ENCODE measurements around the gene ZNF180. TPM values are rescaled to one million over a fixed set of nuclear protein-coding genes. Genes with fewer than 3 reads are reported as not detected.

Gene ZNF180
- total RNA-seq, 1 experiment from 2014 or later: 4.4 TPM

DNA sequence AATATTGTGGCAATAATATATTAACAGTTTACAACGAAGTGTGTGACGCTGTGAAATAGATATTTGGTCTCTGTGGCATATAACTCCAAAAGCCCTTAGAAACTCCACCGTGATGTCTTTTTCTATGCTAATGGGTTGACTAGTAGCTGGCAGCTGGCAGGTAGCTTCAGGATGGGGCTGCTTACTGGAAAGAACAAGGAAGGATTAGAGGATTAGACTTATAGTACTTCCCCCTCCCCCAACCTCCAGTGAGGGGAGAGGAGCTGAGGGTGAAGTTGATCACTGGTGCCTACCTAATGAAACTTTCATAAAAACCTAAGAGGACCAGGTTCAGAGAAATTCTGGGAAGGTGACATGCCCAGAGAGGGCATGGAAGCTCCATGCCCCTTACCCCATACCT is 61.9 kb downstream of the ZNF180 start:
- H3K36me3 Mint-ChIP-seq (ENCODE audit: insufficient read depth, unreplicated experiment): peaks cover 7% of the 10 kb centered on the region
- ChIA-PET CTCF (no interaction called here), POLR2A (no interaction called here)
- no peak for DNase-seq (ENCODE audit: unreplicated experiment)
- H3K27me3 Mint-ChIP-seq (ENCODE audit: insufficient read depth, unreplicated experiment): no peaks in the 10 kb centered on the region
- H3K27ac Mint-ChIP-seq (ENCODE audit: low read depth, unreplicated experiment): no peak overlapping the region
- TF ChIP-seq, protein P1, sequence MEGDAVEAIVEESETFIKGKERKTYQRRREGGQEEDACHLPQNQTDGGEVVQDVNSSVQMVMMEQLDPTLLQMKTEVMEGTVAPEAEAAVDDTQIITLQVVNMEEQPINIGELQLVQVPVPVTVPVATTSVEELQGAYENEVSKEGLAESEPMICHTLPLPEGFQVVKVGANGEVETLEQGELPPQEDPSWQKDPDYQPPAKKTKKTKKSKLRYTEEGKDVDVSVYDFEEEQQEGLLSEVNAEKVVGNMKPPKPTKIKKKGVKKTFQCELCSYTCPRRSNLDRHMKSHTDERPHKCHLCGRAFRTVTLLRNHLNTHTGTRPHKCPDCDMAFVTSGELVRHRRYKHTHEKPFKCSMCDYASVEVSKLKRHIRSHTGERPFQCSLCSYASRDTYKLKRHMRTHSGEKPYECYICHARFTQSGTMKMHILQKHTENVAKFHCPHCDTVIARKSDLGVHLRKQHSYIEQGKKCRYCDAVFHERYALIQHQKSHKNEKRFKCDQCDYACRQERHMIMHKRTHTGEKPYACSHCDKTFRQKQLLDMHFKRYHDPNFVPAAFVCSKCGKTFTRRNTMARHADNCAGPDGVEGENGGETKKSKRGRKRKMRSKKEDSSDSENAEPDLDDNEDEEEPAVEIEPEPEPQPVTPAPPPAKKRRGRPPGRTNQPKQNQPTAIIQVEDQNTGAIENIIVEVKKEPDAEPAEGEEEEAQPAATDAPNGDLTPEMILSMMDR (IDR thresholded peaks at IDR 0.05; ENCODE audit: unreplicated experiment): no peak
- H3K4me1 Mint-ChIP-seq (ENCODE audit: insufficient read depth, unreplicated experiment): no peaks in the 10 kb centered on the region
- peaks cover 50% of the 10 kb centered on the region for H3K9me3 Mint-ChIP-seq (ENCODE audit: unreplicated experiment)
- H3K4me3 Mint-ChIP-seq (ENCODE audit: unreplicated experiment): no peak overlapping the region
- intact Hi-C loops (cut with micrococcal nuclease): no loop called here
- no TSS peak for BruUV-seq (replicated peaks)

DNA sequence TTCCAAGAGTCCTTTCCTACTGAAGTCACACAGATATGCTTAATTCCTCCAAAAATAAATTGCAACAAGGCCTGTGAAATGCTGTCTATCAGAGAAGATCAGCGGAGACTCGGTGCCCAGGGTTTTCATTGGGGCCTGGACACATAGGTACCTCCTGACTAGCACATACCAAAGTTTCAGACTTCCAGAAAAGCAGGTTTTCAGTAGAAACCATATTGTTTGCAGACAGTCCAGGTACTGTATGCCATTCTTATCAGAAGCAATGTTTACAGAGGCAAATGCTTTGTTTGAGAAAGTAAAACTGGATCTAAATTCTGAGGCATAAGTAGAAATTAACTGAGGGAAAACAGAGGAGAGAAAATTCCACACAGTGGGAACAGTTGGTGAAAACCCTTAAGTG is 64.9 kb downstream of the ZNF180 start:
- H3K27ac Mint-ChIP-seq (ENCODE audit: low read depth, unreplicated experiment): no peak overlapping the region
- H3K9me3 Mint-ChIP-seq (ENCODE audit: unreplicated experiment): peaks cover 44% of the 10 kb centered on the region
- TF ChIP-seq, protein P1 (IDR thresholded peaks at IDR 0.05; ENCODE audit: unreplicated experiment): no peak
- intact Hi-C loops (cut with micrococcal nuclease): no loop called here
- POLR2A ChIA-PET: no interaction called here
- BruUV-seq (replicated peaks): no TSS peak
- CTCF ChIA-PET: no interaction called here
- DNase-seq (ENCODE audit: unreplicated experiment): no peak
- no peaks in the 10 kb centered on the region for H3K27me3 Mint-ChIP-seq (ENCODE audit: insufficient read depth, unreplicated experiment)
- H3K36me3 Mint-ChIP-seq (ENCODE audit: insufficient read depth, unreplicated experiment): no peaks in the 10 kb centered on the region
- H3K4me1 Mint-ChIP-seq (ENCODE audit: insufficient read depth, unreplicated experiment): no peaks in the 10 kb centered on the region
- no peak overlapping the region for H3K4me3 Mint-ChIP-seq (ENCODE audit: unreplicated experiment)

DNA sequence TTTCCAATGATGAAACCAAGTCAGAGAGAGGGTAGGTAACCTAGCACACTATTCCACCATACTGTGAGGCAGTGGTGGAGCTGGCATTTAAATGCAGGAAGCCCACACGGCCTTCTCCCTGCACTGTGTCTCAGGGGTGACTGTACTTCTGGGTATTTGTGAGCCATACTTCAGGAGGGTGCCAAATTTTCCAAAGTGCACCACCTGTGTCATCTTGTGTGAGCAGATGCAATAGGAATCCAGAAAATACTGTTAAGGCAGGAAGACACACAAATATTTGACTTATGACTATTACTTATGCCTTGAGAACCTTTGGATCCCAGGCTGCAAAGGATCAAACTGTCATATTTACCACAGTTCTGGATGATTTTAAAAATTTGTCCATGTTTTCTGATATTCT is 69.4 kb downstream of the ZNF180 start:
- H3K9me3 Mint-ChIP-seq (ENCODE audit: unreplicated experiment): peaks cover 57% of the 10 kb centered on the region
- CTCF ChIA-PET: no interaction called here
- DNase-seq (ENCODE audit: unreplicated experiment): no peak

More for the DNA sequence above, 69.4 kb downstream of the ZNF180 start:
- TF ChIP-seq, protein P1 (IDR thresholded peaks at IDR 0.05; ENCODE audit: unreplicated experiment): no peak
- Mint-ChIP-seq H3K4me3 (ENCODE audit: unreplicated experiment) (no peak overlapping the region), H3K36me3 (ENCODE audit: insufficient read depth, unreplicated experiment) (no peaks in the 10 kb centered on the region), H3K27ac (ENCODE audit: low read depth, unreplicated experiment) (no peak overlapping the region), H3K27me3 (ENCODE audit: insufficient read depth, unreplicated experiment) (no peaks in the 10 kb centered on the region), H3K4me1 (ENCODE audit: insufficient read depth, unreplicated experiment) (no peaks in the 10 kb centered on the region)
- POLR2A ChIA-PET: no interaction called here
- intact Hi-C loops (cut with micrococcal nuclease): no loop called here
- BruUV-seq (replicated peaks): no TSS peak

Other genes starting within 250 kb of the ZNF180 start
- 0.10 TPM in 1 of 2 replicates, not detected in the other for gene ZNF233, start 240.6 kb downstream of the ZNF180 start, total RNA-seq (2022)
- gene ZNF235, start 195.5 kb downstream of the ZNF180 start, total RNA-seq (2022): 2.7 and 3.7 TPM in 2 replicates
- 5.4 and 5.7 TPM in 2 replicates for gene ZNF112, start 143.8 kb downstream of the ZNF180 start, total RNA-seq (2022)
- 3.1 and 4.0 TPM in 2 replicates for gene ZNF285, start 98.9 kb downstream of the ZNF180 start, total RNA-seq (2022)
- gene ZNF229, start 52.0 kb downstream of the ZNF180 start, total RNA-seq (2022): 2.6 and 2.9 TPM in 2 replicates
- gene CEACAM20, start 29.2 kb upstream of the ZNF180 start, total RNA-seq (2022): not detected in 2 replicates
- not detected in 2 replicates for gene IGSF23, start 113.0 kb upstream of the ZNF180 start, total RNA-seq (2022)
- 140 and 141 TPM in 2 replicates for gene PVR, start 143.4 kb upstream of the ZNF180 start, total RNA-seq (2022)
- gene CEACAM19, start 171.0 kb upstream of the ZNF180 start, total RNA-seq (2022): 13.2 and 25.6 TPM in 2 replicates
- not detected in 2 replicates for gene CEACAM16, start 198.6 kb upstream of the ZNF180 start, total RNA-seq (2022)
- gene BCL3, start 248.2 kb upstream of the ZNF180 start, total RNA-seq (2022): 24.4 and 32.1 TPM in 2 replicates

Measured in MCF 10A (cell line).